Esophagus muscularis mucosa (tissue), 4 donors: ENCODE measurements around the gene CEACAM21.

Source experiments
- EP300 ChIP-seq: sonication (generic); formaldehyde crosslinking; IDR thresholded peaks from one replicate; pipeline ENCODE4 v1.6.1; 2017; ENCODE audit warnings: antibody characterized with exemption
- POLR2A ChIP-seq: fragments of 450-650 bp; IDR thresholded peaks from one replicate; pipeline ENCODE4 v1.6.1; 2017; ENCODE audit warnings: antibody characterized with exemption, moderate library complexity, mild to moderate bottlenecking, low read depth
- POLR2AphosphoS5 ChIP-seq, 2 donors: sonication (generic); formaldehyde crosslinking; IDR thresholded peaks; one replicate each; pipeline ENCODE4 v1.6.1; 2017; ENCODE audit warnings: antibody characterized with exemption in 2 of 2
- TF ChIP-seq, protein P1 (sequence below), 3 experiments: fragments of 200-600 bp in 2 of 3; fragments of 450-650 bp in 1 of 3; sonication (generic) in 2 of 3; IDR thresholded peaks; one replicate each; pipeline ENCODE4 v1.5.1; 2017 to 2019; ENCODE audit warnings: antibody characterized with exemption in 3 of 3, mild to moderate bottlenecking in 2 of 3, moderate library complexity in 1 of 3

DNA sequence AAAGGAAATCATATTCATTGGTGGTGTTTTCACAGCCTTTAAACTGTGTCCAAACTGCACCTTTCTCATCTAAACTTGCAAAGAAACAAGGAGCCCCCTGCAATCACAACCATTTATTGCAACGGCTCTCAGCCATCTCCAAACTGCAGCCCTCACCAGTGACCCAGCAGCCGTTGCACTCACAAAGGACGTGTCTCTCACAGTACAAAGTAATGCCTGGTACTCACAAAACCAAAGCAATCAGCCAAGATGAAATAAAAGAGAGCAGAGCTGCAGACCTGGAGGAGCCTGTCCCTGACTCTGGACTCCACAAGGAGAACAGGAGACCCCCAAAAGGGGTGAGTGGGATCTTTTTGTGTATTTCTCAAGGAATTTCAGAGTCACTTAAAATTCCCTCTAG is 20.2 kb upstream of the CEACAM21 start:
- TF ChIP-seq, protein P1, sequence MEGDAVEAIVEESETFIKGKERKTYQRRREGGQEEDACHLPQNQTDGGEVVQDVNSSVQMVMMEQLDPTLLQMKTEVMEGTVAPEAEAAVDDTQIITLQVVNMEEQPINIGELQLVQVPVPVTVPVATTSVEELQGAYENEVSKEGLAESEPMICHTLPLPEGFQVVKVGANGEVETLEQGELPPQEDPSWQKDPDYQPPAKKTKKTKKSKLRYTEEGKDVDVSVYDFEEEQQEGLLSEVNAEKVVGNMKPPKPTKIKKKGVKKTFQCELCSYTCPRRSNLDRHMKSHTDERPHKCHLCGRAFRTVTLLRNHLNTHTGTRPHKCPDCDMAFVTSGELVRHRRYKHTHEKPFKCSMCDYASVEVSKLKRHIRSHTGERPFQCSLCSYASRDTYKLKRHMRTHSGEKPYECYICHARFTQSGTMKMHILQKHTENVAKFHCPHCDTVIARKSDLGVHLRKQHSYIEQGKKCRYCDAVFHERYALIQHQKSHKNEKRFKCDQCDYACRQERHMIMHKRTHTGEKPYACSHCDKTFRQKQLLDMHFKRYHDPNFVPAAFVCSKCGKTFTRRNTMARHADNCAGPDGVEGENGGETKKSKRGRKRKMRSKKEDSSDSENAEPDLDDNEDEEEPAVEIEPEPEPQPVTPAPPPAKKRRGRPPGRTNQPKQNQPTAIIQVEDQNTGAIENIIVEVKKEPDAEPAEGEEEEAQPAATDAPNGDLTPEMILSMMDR (IDR thresholded peaks at IDR 0.05) = no peak
- TF ChIP-seq POLR2A (no peak), EP300 (no peak), POLR2AphosphoS5 (IDR thresholded peaks at IDR 0.05) (no peak)
